HCT116 (cell line): ENCODE results near the gene AVL9. TPM values are rescaled to one million over a fixed set of nuclear protein-coding genes. Genes with fewer than 3 reads are reported as not detected.

ENCODE experiments used
- ATAC-seq: fragments of 200-7000 bp; cut with Tn5 transposase; 2 replicates; pipeline ENCODE4 v1.9.1; 2020; ENCODE audit warnings: mild to moderate bottlenecking, moderate library complexity
- BruUV-seq: library from RNA; stranded (reverse); fragments of 400-500 nt; replicated peaks from 2 replicates; lab custom pipeline; 2021; lab: Mats Ljungman, UMichigan
- CTCF ChIA-PET: fragments of 300-600 bp; sonication (Branson Sonifier 250); formaldehyde crosslinking; loops from one replicate; lab custom pipeline; 2021; ENCODE audit warnings: antibody characterized with exemption; lab: Charles Lee
- POLR2A ChIA-PET: fragments of 300-600, 350-600 bp; sonication (Branson Sonifier 250); formaldehyde crosslinking; loops from one replicate; lab custom pipeline; 2021; ENCODE audit warnings: antibody characterized with exemption; lab: Charles Lee
- RAD21 ChIA-PET, 2 experiments: fragments of 300-600 bp; sonication (Branson Sonifier 250); formaldehyde crosslinking; loops; one replicate each; lab custom pipeline; 2023; ENCODE audit warnings: low total read pairs in 2 of 2; ENCODE audit not compliant: uncharacterized antibody in 2 of 2, unreplicated experiment in 2 of 2, low non-redundant PET in 1 of 2; lab: Charles Lee
- DNase-seq: peaks from one replicate; pipeline ENCODE4 v3.0.0-alpha.2; 2010; ENCODE audit warnings: low read depth, low spot score
- H2AFZ ChIP-seq: fragments of 200-600 bp; shearing (Covaris generic), sonication (generic); 2 replicates; pipeline ENCODE4 v1.6.1; 2017; ENCODE audit warnings: low read depth, mixed run types, mixed read lengths, antibody characterized with exemption, low read length; ENCODE audit not compliant: poor library complexity, severe bottlenecking
- H3K27ac ChIP-seq: 2 replicates; pipeline ENCODE4 v1.5.1; 2012; ENCODE audit warnings: low read depth, low read length
- H3K27me3 ChIP-seq: fragments of 200-600 bp; sonication (generic); 2 replicates; pipeline ENCODE4 v1.6.1; 2016; ENCODE audit warnings: mixed run types, low read length, mixed read lengths; ENCODE audit not compliant: insufficient read depth
- H3K36me3 ChIP-seq, 2 experiments: fragments of 200-500 bp in 1 of 2; fragments of 200-600 bp in 1 of 2; sonication (Bioruptor generic) in 1 of 2; sonication (generic) in 1 of 2; 2 replicates each; pipeline versions ENCODE4 v1.5.1 to v1.6.1; 2014 to 2016; ENCODE audit warnings: low read length in 2 of 2, inconsistent platforms in 1 of 2, mixed read lengths in 1 of 2, mixed run types in 1 of 2; ENCODE audit not compliant: insufficient read depth in 2 of 2, control insufficient read depth in 1 of 2
- H3K4me1 ChIP-seq, 2 experiments: fragments of 200-600 bp in 1 of 2; sonication (generic) in 1 of 2; 2 replicates each; pipeline versions ENCODE4 v1.5.1 to v1.6.1; 2012 to 2017; ENCODE audit warnings: low read length in 2 of 2, inconsistent platforms in 1 of 2, mild to moderate bottlenecking in 1 of 2, mixed read lengths in 1 of 2, mixed run types in 1 of 2, moderate library complexity in 1 of 2; ENCODE audit not compliant: insufficient read depth in 2 of 2, control insufficient read depth in 1 of 2
- H3K4me2 ChIP-seq: fragments of 200-600 bp; sonication (generic); 2 replicates; pipeline ENCODE4 v1.6.1; 2017; ENCODE audit warnings: mixed run types, low read length, mixed read lengths
- H3K4me3 ChIP-seq, 2 experiments: fragments of 200-600 bp in 1 of 2; sonication (generic) in 1 of 2; replicated peaks in 1 of 2; 2 replicates each; pipeline ENCODE4 v1.5.1; 2011 to 2016; ENCODE audit warnings: low read length in 2 of 2, control low read depth in 1 of 2, low read depth in 1 of 2, mild to moderate bottlenecking in 1 of 2, mixed read lengths in 1 of 2, mixed run types in 1 of 2
- H3K79me2 ChIP-seq: fragments of 200-600 bp; sonication (generic); 2 replicates; pipeline ENCODE4 v1.6.1; 2017; ENCODE audit warnings: mild to moderate bottlenecking, mixed run types, low read length, moderate library complexity, mixed read lengths; ENCODE audit not compliant: insufficient read depth
- H3K9ac ChIP-seq: fragments of 200-600 bp; sonication (generic); 2 replicates; pipeline ENCODE4 v1.6.1; 2016; ENCODE audit warnings: low read length, mixed read lengths
- H3K9me2 ChIP-seq: fragments of 200-600 bp; sonication (generic), shearing (Covaris generic); 2 replicates; pipeline ENCODE4 v1.6.1; 2017; ENCODE audit warnings: mixed run types, mild to moderate bottlenecking, moderate library complexity; ENCODE audit not compliant: insufficient read depth
- H3K9me3 ChIP-seq, 2 experiments: fragments of 200-500 bp in 1 of 2; fragments of 200-600 bp in 1 of 2; sonication (Bioruptor generic) in 1 of 2; sonication (generic) in 1 of 2; 2 replicates each; pipeline ENCODE4 v1.6.1; 2014 to 2017; ENCODE audit warnings: low read length in 2 of 2, mixed read lengths in 2 of 2, inconsistent platforms in 1 of 2, low read depth in 1 of 2, mild to moderate bottlenecking in 1 of 2, mixed run types in 1 of 2, moderate library complexity in 1 of 2; ENCODE audit not compliant: control insufficient read depth in 1 of 2, insufficient read depth in 1 of 2
- H4K20me1 ChIP-seq: fragments of 200-600 bp; sonication (generic), shearing (Covaris generic); 2 replicates; pipeline ENCODE4 v1.6.1; 2017; ENCODE audit warnings: mixed run types, mild to moderate bottlenecking, moderate library complexity; ENCODE audit not compliant: insufficient read depth
- EGR1 ChIP-seq: IDR thresholded peaks from 2 replicates; pipeline ENCODE4 v1.6.1; 2012; ENCODE audit warnings: low read depth
- ELF1 ChIP-seq: IDR thresholded peaks from 2 replicates; pipeline ENCODE4 v1.6.1; 2012; ENCODE audit warnings: low read depth, borderline replicate concordance
- EZH2 ChIP-seq: fragments of 200-600 bp; sonication (generic); IDR thresholded peaks from 2 replicates; pipeline ENCODE4 v1.6.1; 2017; ENCODE audit warnings: antibody characterized with exemption, mixed run types
- EZH2phosphoT487 ChIP-seq: fragments of 200-600 bp; IDR thresholded peaks from 2 replicates; pipeline ENCODE4 v1.6.1; 2018; ENCODE audit warnings: antibody characterized with exemption, borderline replicate concordance
- FOSL1 ChIP-seq: IDR thresholded peaks from 2 replicates; pipeline ENCODE4 v1.6.1; 2012; ENCODE audit warnings: low read depth
- JUND ChIP-seq: IDR thresholded peaks from 2 replicates; pipeline ENCODE4 v1.6.1; 2012
- POLR2A ChIP-seq: IDR thresholded peaks from 2 replicates; pipeline ENCODE4 v1.7.0; 2011; ENCODE audit warnings: borderline replicate concordance; ENCODE audit not compliant: insufficient read depth, insufficient read length; ENCODE audit errors: extremely low read depth
- POLR2AphosphoS5 ChIP-seq: IDR thresholded peaks from 2 replicates; pipeline ENCODE4 v1.6.1; 2011; ENCODE audit warnings: mild to moderate bottlenecking, low read depth, low read length, moderate library complexity
- RAD21 ChIP-seq: IDR thresholded peaks from 2 replicates; pipeline ENCODE4 v1.6.1; 2012; ENCODE audit warnings: low read depth, mild to moderate bottlenecking
- SIN3A ChIP-seq: IDR thresholded peaks from 2 replicates; pipeline ENCODE4 v1.6.1; 2012; ENCODE audit warnings: low read depth
- SP1 ChIP-seq: IDR thresholded peaks from 2 replicates; pipeline ENCODE4 v1.6.1; 2012; ENCODE audit warnings: low read depth
- SRF ChIP-seq: IDR thresholded peaks from 2 replicates; pipeline ENCODE4 v1.6.1; 2012; ENCODE audit warnings: low read depth
- TCF7L2 ChIP-seq: IDR thresholded peaks from 2 replicates; pipeline ENCODE4 v1.7.0; 2011; ENCODE audit warnings: borderline replicate concordance, inconsistent platforms; ENCODE audit not compliant: insufficient read depth, insufficient read length; ENCODE audit errors: extremely low read depth
- ZNF274 ChIP-seq: fragments of 200-500 bp; sonication (Bioruptor generic); IDR thresholded peaks from 2 replicates; pipeline ENCODE4 v1.6.1; 2014; ENCODE audit warnings: mild to moderate bottlenecking, low read depth, low read length, inconsistent platforms
- intact Hi-C: fragments of 100-400 bp; cut with micrococcal nuclease; formaldehyde crosslinking; loops from 2 replicates; pipeline ENCODE4 v1.10.0; 2022
- total RNA-seq: library from RNA; stranded (reverse); gene quantifications from one replicate; pipeline ENCODE4 v1.2.1, GENCODE V29; 2021; ENCODE audit not compliant: unreplicated experiment
- TF ChIP-seq, protein P1 (sequence below): IDR thresholded peaks from 2 replicates; pipeline ENCODE4 v1.6.1; 2012
- TF ChIP-seq, protein P2 (sequence below), 3 experiments: fragments of 200-600 bp in 1 of 3; sonication (generic) in 1 of 3; IDR thresholded peaks in 2 of 3; conservative IDR thresholded peaks in 1 of 3; 2 replicates each; pipeline ENCODE4 v1.5.1; 2012 to 2017; ENCODE audit warnings: low read depth in 2 of 3, low read length in 2 of 3, antibody characterized with exemption in 1 of 3, borderline replicate concordance in 1 of 3, control low read depth in 1 of 3, mild to moderate bottlenecking in 1 of 3, mixed read lengths in 1 of 3, mixed run types in 1 of 3, moderate library complexity in 1 of 3; ENCODE audit not compliant: insufficient read depth in 1 of 3
- TF ChIP-seq, protein P3 (sequence below): IDR thresholded peaks from 2 replicates; pipeline ENCODE4 v1.6.1; 2011; ENCODE audit warnings: mild to moderate bottlenecking, low read length, moderate library complexity; ENCODE audit not compliant: insufficient replicate concordance; ENCODE audit errors: extremely low read depth
- TF ChIP-seq, protein P4 (sequence below): IDR thresholded peaks from 2 replicates; pipeline ENCODE4 v1.6.1; 2012; ENCODE audit warnings: low read depth

The AVL9 gene
- total RNA-seq, 1 experiment from 2014 or later, result 89.0 TPM

DNA sequence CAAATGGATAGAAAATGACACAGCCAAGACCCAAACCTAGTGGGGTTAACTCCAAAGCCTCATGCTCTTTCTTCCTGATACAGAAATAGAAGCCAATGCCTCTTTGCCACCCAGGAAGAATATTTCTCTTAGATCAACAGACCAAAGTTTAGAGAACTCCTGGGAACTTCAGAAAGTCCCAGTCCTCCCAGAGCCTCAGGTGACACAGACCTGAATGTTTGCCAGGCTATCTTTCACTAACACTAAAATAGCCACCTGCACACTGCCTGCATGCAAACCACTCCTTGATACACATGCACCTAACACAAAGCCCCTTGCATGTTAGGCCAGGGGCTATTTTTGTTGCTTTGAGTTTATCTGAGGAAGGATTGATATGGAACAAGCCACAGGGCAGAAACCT, 32.8 kb upstream of the AVL9 start:
- Histone ChIP-seq H3K27me3 (no peaks in the 10 kb centered on the region), H3K27ac (no peak overlapping the region), H2AFZ (no peak overlapping the region), H4K20me1 (no peaks in the 10 kb centered on the region), H3K79me2 (no peaks in the 10 kb centered on the region), H3K36me3 (no peaks in the 10 kb centered on the region), H3K4me3 (no peak overlapping the region), H3K9ac (no peak overlapping the region), H3K4me1 (peaks cover 6% of the 10 kb centered on the region in 2 experiments; a peak in 3 of 4 replicates), H3K9me3 (no peaks in the 10 kb centered on the region), H3K9me2 (no peaks in the 10 kb centered on the region), H3K4me2 (no peak overlapping the region)
- RAD21 ChIA-PET, result no interaction called here
- POLR2A ChIA-PET, result no interaction called here
- no peak for ATAC-seq
- CTCF ChIA-PET, result no interaction called here
- BruUV-seq, result no TSS peak
- TF ChIP-seq EZH2 (no peak), EGR1 (no peak), ZNF274 (no peak), ELF1 (no peak), FOSL1 (no peak), SP1 (no peak), POLR2AphosphoS5 (no peak), SRF (no peak), POLR2A (no peak), TCF7L2 (no peak), JUND (no peak), EZH2phosphoT487 (no peak), SIN3A (no peak), RAD21 (no peak)
- TF ChIP-seq, protein P1, sequence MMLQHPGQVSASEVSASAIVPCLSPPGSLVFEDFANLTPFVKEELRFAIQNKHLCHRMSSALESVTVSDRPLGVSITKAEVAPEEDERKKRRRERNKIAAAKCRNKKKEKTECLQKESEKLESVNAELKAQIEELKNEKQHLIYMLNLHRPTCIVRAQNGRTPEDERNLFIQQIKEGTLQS, result no peak
- TF ChIP-seq, protein P2, sequence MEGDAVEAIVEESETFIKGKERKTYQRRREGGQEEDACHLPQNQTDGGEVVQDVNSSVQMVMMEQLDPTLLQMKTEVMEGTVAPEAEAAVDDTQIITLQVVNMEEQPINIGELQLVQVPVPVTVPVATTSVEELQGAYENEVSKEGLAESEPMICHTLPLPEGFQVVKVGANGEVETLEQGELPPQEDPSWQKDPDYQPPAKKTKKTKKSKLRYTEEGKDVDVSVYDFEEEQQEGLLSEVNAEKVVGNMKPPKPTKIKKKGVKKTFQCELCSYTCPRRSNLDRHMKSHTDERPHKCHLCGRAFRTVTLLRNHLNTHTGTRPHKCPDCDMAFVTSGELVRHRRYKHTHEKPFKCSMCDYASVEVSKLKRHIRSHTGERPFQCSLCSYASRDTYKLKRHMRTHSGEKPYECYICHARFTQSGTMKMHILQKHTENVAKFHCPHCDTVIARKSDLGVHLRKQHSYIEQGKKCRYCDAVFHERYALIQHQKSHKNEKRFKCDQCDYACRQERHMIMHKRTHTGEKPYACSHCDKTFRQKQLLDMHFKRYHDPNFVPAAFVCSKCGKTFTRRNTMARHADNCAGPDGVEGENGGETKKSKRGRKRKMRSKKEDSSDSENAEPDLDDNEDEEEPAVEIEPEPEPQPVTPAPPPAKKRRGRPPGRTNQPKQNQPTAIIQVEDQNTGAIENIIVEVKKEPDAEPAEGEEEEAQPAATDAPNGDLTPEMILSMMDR (IDR thresholded peaks at IDR 0.05 in 2 of 3, conservative IDR thresholded peaks at IDR 0.05 in 1 of 3; ENCODE audit: borderline replicate concordance in 1 of 3, insufficient read depth in 1 of 3, low read depth in 2 of 3, low read length in 2 of 3), result no peak
- TF ChIP-seq, protein P3, sequence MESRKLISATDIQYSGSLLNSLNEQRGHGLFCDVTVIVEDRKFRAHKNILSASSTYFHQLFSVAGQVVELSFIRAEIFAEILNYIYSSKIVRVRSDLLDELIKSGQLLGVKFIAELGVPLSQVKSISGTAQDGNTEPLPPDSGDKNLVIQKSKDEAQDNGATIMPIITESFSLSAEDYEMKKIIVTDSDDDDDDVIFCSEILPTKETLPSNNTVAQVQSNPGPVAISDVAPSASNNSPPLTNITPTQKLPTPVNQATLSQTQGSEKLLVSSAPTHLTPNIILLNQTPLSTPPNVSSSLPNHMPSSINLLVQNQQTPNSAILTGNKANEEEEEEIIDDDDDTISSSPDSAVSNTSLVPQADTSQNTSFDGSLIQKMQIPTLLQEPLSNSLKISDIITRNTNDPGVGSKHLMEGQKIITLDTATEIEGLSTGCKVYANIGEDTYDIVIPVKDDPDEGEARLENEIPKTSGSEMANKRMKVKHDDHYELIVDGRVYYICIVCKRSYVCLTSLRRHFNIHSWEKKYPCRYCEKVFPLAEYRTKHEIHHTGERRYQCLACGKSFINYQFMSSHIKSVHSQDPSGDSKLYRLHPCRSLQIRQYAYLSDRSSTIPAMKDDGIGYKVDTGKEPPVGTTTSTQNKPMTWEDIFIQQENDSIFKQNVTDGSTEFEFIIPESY, result no peak
- TF ChIP-seq, protein P4, sequence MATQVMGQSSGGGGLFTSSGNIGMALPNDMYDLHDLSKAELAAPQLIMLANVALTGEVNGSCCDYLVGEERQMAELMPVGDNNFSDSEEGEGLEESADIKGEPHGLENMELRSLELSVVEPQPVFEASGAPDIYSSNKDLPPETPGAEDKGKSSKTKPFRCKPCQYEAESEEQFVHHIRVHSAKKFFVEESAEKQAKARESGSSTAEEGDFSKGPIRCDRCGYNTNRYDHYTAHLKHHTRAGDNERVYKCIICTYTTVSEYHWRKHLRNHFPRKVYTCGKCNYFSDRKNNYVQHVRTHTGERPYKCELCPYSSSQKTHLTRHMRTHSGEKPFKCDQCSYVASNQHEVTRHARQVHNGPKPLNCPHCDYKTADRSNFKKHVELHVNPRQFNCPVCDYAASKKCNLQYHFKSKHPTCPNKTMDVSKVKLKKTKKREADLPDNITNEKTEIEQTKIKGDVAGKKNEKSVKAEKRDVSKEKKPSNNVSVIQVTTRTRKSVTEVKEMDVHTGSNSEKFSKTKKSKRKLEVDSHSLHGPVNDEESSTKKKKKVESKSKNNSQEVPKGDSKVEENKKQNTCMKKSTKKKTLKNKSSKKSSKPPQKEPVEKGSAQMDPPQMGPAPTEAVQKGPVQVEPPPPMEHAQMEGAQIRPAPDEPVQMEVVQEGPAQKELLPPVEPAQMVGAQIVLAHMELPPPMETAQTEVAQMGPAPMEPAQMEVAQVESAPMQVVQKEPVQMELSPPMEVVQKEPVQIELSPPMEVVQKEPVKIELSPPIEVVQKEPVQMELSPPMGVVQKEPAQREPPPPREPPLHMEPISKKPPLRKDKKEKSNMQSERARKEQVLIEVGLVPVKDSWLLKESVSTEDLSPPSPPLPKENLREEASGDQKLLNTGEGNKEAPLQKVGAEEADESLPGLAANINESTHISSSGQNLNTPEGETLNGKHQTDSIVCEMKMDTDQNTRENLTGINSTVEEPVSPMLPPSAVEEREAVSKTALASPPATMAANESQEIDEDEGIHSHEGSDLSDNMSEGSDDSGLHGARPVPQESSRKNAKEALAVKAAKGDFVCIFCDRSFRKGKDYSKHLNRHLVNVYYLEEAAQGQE, result no peak
- intact Hi-C loops, result no loop called here
- DNase-seq, result no peak
